Activated CD8-positive, alpha-beta memory T cell treated with anti-CD3 and anti-CD28 coated beads for 48 hours (primary cell): ENCODE results near the gene YARS1.
A peak's percentile ranks its signal among the peaks of the same experiment; 100 is the strongest.

Experiments
- DNase-seq, 3 experiments: peaks; one replicate each; pipeline ENCODE4 v3.0.0-alpha.2; 2020; ENCODE audit warnings: low read depth in 2 of 3, low spot score in 2 of 3

The YARS1 gene

GRCh38 chr1:32766328-32766972 is 50.7 kb downstream of the YARS1 start:
- no peak for DNase-seq

DNA sequence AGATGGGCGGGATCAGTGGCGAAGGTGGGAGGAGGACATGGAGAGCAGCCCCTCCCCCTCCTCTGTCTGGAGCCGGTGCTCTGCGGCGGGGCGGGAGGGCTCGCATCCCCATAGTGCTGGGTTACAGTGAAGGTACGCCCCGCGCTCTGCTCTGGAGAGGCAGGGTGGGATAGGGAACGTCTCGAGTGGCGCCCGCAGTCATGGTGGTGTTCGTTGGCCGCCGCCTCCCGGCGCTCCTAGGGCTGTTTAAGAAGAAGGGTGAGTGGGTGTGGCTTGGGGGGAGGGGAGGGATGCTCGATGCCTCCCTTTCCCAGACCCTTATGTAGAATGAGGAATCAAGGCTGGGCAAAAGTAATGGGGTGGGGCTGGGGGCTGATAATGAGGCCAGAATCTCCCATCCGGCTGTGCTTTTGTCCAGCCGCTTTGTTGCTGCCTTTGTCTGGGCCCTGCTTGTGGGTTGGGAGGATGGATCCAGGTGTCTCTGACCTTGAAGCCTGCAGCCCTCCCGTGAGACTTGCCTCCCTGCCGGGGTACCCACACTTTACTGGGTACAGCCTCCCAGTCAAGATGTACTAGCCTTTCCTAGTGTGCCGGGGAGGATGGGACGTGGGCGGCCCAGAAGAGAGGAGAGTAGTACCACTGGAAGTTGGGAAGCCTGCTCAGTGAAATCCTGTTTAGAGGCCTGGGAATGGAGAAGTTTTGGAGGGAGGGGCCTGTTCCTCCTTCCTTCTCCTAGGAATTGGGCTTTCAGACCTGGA is 51.4 kb downstream of the YARS1 start:
- DNase-seq, result no peak

DNA sequence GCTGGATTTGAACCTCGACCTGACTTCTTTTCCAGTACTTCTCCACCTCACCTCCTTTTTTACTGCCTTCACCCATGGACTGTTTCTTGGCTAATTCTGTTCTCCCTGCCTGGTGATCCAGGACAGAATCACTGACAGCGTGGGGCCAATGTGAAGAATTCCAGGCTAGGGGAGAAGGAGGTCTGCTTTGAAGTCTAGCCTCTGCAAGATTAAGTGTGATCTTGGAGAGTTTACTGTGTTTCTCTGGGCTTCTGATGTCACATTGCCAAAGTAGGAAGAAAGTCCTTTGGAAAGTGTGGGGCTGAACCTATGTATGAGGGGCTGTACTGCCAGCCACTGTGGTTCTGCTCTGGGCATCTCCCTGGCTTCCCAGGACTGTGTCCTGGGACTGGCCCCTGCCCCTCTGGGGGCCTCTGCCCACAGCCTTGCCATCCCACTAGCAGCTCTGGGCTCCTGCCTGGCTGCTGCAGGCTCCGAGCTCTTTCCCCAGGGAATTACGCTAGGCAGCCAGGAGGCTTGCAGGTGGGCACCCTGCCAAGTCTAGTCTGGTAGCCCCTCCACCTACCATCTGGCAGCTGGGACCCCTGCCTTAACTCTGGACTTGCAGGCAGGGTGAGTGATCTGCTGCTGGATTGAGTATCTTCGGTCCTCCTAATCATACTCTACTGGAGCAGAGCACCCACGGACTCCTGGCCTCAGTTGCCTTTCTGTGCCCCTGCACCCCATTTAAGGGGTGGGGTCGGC is 52.2 kb downstream of the YARS1 start:
- DNase-seq, result no peak

DNA sequence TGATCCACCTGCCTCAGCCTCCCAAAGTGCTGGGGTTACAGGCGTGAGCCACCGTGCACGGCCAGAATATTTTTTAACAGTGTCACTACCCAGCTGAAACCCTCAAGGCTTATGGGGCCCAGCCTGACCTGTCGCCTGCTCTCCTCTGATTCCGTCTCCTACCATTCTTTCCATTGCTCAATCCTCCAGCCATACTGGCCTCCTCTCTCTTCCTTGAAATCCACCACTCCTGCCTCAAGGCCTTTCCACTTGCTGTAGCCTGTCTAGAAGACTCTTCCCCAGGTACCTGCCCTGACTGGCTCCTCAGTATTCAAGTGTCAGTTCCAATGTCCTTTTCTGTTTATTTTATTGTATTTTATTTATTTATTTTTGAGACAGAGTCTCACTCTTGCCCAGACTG is 53.9 kb downstream of the YARS1 start:
- DNase-seq, result no peak

GRCh38 chr1:32761936-32762335 is 55.2 kb downstream of the YARS1 start:
- DNase-seq, result no peak

- no peak for DNase-seq
Measured at GRCh38 chr1:32761253-32761877, 55.8 kb downstream of the YARS1 start.

GRCh38 chr1:32759997-32760623 is 57.0 kb downstream of the YARS1 start:
- DNase-seq, result no peak

GRCh38 chr1:32759521-32759981 is 57.6 kb downstream of the YARS1 start:
- DNase-seq, result no peak

- DNase-seq, result no peak
Measured at GRCh38 chr1:32758795-32759430, 58.2 kb downstream of the YARS1 start.

- no peak for DNase-seq
Measured at GRCh38 chr1:32758177-32758794, 58.9 kb downstream of the YARS1 start.

DNA sequence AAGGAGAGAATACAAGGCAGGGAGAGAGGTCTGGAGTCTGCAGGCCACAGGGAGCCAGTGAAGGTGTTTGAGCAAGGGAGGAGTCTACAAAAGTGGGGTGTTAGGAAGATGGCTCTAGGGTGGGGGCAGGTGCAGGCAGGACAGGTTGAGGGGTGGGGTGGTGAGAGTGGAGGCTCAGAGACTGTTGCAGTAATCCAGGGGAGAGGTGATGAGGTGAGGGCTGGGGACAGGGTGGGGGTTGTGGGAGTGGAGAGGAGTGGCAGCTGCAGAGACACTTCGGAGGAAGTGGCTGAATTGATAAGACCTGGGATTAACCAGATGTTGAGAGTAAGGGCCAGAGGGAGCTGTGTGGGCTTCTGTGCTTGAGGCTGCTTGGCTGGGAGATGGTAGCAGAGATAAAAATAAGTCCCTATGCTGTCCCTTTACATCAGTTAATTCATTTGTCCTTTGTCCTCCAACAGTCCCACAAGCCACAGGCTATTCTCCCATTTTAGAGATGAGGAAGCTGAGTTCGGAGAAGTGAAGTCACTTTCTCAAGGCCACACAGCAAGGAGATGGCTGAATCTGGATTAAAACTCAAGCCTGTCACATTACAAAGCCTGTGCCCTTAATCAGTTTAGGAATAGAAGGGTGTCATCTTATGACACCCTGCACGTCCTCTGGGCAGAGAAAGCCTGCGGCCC is 59.8 kb downstream of the YARS1 start:
- DNase-seq, result no peak

- DNase-seq, result no peak
Measured at GRCh38 chr1:32755810-32756159, 61.4 kb downstream of the YARS1 start.

DNA sequence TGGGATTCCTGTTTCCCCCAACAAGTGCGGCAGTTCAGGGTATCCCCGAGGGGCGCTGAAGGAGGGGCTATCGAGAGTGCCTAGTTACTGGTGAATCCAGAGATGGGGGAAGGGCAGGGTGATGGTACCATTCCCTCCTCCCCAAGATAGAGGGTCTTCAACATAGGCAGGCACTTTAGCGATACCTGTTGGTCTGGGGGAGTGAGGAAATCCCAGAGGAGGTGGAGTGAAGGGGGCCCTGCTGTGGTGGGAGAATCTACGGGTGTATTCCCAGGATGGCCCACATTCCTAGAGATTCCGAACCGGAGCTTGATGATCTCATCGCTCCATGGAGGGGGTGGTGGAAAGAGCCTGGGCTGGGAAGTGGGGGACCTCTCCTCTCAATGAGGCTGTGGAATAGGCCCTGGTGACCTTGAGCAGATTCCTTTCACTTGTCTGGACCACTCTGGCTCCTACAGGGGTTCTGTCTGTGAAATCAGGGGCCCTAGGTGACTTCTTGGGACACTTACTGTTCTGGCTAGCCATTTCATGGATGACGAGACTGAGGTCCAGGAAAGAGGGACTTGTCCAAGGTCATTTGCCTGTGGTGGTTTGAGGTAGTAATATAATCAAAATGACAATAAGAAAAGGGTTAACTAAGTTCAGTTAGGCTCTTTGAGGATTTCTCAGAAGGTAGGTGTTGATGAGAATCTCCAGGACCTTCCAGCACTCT is 61.9 kb downstream of the YARS1 start:
- DNase-seq, result no peak

DNA sequence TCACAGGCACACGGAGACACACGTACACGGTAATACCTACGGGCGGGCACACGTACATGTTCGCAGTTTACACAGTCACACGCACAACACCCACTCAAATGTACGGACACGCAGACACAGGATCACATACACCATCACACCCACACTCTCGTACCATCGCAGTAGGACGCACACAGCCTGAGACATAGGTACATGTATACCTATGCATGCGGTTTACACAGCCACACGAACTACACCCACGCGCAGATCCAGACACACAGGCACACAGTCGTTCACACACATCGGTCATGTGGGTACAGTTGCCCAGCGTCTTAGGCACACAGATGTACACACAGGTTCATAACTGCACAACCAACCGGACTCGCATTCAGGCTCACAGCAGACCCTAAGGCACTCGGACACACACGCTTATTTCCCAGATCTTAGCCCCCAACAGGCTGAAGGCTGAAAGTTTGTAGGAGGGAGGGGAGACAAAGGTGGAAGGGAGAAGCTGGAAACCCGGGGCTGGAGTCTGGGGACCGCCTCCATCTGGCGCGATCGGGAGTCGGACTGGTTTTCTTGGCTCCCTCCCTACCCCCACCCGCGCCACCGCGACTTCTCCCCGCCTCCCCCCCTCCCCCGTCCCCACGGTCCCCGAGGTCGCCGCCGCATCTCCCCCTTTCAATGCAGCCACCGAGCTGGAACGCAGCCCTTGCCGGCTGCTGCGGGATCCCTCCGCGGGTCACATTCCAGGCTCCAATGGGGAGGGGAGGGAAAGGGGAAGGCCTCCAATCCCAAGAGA is 62.7 kb downstream of the YARS1 start:
- DNase-seq, result no peak

- peak; percentile 24 to 46 (median 29) for DNase-seq
Measured at GRCh38 chr1:32753532-32754316, 63.4 kb downstream of the YARS1 start.

GRCh38 chr1:32749771-32750170 is 67.4 kb downstream of the YARS1 start:
- DNase-seq, result no peak

GRCh38 chr1:32749332-32749731 is 67.8 kb downstream of the YARS1 start:
- DNase-seq, result no peak

DNA sequence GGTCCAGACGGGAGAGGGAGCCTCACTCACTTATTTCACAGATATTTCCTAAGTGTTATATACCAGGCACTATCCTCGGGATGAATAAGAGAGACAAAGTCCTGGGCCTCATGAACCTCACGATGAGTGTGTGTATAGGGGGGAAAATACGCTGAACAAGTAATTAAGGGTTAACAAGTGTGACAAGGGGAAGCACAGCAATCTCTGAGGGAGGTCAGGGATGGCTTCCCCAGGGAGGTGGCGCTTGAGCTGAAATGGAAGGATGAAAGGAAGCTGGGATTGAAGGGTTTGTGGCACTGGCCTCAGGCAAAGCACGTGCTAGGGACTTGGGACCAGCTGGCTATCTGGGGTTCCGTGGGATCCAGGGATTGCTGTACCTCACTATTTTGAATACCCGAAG is 68.2 kb downstream of the YARS1 start:
- no peak for DNase-seq
